Activated gamma-delta T cell treated with anti-CD3 and anti-CD28 coated beads, Interleukin-2, amount 50 U/mL, for 16 hours (primary cell): ENCODE results near the gene PCBP2.

Experiments used
- DNase-seq: peaks from one replicate; pipeline ENCODE4 v3.0.0-alpha.2; 2020; ENCODE audit warnings: low read depth

The PCBP2 gene

DNA sequence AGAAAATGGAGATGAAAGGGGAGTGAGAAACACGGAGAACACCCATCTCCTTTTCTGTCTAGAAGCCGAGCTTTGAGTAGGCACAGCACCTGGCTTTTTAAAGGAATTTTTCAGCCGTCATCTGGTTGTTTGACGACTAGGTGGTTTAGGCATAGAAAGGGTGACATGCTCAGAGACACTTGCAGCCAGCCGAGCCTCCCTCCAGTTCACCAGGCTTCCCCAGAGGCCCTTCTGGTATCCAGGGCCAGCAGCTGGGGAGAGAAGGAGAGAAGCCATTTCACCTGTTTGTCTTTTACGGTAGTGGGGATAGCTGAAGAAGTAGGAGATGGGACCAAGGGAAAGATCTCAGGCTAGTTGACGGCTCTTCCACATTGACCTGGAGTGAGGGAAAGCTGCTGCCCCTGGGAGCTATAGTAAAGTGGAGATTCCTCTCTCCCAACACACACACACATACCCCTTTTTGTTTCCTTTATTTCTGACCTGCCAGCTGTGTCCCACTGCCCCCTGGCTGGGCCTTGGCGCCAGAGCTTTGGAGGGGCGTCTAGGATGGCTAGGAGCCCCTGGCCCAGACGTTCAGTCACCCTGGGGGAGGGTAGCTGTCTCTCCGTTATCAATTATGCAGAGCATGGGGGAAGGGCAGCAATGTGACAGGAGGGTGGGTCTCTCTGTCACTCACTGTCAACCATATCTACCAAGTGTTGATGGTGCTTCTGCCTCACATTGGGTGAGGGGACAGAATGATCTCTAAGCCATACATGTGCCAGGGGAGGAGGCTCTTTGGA, 41.9 kb downstream of the PCBP2 start:
- no peak for DNase-seq

DNA sequence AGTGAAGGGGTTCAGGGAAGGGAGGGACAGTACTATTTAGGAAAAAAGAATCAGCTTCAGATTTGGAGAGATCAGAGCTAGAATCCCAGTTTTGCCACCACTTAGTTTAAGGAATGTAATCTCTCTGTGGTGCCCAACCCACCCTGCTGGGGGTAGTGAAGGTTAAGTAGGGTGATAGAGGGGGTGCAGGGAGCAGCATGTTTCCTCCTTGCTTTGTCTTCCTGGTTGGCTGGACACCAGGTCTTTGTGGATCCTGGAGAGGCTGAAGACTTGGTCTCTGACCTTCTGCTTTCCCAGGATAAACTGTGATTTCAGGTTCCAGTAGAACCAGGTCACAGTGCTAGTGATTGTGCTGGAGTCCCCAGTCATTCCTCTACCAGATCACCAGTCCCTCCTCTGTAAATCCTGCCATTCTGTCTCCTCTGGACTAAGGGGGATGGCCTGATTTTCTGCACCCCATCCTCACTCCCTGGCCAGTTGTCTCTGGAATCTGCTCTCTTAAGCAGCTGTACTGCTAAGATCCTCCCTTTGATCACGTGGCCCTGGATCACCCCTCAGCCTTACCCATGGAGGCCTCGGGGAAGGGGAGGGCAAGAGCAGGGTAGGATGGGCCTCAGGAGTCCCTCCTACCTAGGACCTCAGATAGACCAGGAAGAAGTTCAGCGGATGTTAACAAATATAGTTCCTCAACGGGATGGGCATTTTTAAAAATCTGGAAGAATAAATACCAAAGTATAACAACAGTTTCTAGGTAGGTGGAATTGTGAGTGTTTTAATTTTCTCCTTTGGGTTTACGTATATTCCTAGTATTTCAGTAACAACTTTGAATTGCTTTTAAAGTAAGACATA, 44.2 kb downstream of the PCBP2 start:
- no peak for DNase-seq

DNA sequence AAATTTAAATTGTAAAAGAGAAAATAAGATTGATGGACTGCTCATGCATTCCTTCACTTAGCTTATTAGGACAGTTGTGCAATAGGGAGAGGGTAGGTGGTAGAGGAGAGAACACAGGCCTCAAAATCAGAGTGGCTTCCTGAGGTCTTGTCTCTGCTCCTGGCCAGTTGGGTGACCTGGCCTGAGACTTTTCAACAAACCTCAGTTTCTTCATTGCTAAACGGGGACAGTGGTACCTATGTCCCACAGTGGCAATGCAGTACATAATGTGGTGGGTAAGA, 44.8 kb downstream of the PCBP2 start:
- DNase-seq: no peak

DNA sequence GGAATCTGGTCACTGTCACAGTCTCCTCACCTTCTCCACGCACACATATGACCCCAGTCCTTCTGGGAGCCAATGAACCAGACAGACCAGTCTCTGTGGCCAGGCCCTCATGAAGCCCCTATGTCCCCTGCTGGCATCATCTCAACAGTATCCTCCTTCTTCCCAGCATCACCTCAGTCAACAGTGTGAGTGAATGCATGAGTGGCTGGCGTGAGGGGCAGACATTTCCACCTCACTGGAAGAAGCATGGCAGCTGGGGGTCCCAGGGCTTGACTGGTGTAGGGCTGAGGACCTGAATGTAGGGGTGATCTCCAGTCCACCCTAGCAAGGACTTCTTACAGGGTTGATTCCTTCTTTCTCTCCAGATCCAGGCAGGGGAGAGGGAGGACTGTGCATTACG, 45.6 kb downstream of the PCBP2 start:
- DNase-seq: no peak

DNA sequence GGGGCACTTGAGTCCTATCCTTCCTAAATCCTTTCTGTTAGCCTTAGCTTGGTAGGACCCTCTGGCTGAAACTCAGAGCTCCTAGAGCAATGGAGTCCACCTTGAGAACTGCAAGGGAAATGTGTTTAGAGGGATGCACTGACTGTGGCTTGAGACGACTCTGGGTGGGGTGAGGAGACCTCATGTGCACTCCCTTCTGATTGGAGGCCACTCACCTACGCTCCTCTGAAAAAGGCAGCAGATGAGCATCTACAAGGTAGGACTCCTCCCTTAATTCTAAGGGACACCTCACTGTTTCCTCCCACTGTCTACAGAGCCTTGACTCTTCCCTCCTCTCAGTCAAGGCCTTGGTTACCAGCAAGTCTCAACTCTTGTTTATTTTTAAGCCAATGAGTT, 46.3 kb downstream of the PCBP2 start:
- DNase-seq: no peak

DNA sequence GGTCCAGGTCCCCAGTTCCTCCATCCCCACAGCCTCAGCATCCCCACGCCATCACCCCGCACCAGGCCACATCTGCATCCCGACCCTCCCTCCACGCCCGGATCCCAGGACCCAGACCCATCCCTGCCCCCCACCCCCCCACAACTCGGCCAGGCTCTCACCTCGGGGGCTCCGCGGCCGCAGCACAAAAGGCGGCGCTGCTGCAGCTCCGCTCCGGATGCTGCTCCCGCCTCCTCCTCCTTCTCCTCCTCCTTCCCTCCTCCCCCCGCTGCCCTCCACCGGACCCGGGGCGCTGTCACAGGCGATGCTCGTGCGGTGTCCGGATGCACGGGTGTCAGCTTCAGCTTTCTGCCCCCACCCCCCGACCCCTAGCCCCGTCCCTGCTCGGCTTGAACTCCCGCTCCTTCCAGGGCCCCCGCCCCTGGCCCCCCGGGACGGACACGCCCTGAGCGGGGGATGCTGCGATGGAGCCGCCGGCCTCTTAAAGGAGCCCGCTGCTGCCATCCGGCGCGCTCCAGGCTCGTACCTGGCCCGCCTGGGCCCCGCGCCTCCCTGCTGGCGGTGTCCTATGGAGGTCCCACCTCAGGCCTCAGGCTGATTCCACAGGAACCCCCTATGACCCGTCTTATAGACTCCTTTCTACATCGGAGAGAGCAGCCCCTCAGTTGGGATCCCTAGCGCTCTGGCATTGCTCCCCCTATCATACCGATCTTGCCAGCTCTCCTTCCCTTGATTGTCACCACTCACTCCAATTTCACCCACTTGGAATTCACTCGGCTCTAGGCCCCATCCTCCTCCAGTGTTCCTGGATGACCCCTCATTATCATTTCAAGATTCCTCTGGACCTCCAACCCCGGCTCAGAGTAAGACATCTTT, 47.6 kb downstream of the PCBP2 start, which contains the start of gene MAP3K12:
Gene MAP3K12 (minus strand): TSS at position 193 of the 876 bp plus-strand sequence. CDS start 12,067 bp downstream, outside the sequence.
- DNase-seq: peak; percentile 47

DNA sequence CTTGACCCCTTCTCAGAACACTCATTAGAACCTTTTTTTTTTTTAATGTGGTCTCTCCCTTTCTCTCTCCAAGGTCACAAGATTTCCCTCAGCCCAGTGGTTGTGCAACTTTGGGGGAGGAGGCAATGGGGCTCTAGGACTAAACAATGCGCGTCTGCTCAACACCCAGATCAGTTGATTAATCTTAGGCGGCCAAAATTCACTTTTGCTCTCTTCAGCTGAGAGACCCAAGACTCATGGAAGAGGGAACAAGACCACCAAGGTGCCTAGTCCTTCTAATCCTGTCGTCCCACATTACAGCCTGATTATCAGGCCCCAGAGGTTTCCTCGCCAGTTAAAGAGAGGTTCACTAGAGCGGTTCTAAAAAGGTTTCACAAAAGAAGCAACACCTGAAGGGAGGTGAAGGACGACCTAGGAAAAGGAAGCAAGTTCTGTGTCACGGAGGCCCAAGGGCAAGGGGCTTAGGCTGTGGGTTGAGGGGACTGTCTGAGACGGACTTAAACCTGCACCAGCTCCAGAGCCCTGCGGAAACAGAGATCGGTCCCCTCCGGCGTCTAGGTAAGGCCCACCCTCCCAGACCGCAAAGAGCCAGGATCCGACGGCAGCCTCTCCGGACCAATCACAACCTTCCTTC, 48.4 kb downstream of the PCBP2 start:
- no peak for DNase-seq

DNA sequence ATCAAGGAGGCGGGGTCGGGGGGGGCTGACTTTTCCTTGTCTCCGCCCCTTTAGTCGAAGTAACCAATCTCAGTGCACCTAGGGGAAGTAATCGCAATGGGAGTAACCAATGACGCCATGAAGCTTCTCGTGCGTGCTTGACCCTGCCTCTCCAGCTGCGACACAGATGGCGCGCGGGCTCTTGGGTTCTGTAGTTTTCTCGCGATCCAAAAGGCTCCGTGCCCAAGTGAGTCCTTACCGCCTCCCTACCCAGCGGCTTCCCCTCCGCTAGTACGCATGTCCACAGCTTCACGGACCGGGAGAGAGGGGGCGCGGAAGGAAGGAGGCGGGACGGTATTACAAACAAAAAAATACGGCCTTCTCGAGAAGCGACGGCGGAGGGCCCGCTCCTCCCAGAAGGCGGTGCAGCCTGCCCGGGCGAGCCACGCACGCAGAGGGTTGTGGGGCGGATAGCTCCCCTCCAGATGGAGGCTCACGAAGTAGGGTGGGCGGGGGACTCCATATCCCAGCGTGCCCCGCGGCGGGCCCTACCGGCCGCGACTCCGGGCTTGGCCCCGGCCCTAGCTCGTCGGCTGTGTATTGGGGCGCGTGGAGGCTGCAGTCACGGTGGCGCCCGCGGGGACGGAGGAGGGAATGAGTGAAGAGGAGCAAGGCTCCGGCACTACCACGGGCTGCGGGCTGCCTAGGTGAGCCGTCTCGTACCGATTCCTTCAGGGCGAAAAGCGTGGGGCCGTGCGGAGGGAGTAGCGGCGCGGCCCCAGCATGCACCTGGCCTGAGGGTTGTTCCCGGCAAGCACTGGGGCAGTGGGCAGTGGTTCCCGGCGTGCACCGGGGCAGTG, 49.1 kb downstream of the PCBP2 start, which contains the start of gene TARBP2:
Gene TARBP2 (plus strand): TSS at position 508 of the 839 bp plus-strand sequence. CDS start 126 bp downstream, at position 634.
- DNase-seq: peak; percentile 98

DNA sequence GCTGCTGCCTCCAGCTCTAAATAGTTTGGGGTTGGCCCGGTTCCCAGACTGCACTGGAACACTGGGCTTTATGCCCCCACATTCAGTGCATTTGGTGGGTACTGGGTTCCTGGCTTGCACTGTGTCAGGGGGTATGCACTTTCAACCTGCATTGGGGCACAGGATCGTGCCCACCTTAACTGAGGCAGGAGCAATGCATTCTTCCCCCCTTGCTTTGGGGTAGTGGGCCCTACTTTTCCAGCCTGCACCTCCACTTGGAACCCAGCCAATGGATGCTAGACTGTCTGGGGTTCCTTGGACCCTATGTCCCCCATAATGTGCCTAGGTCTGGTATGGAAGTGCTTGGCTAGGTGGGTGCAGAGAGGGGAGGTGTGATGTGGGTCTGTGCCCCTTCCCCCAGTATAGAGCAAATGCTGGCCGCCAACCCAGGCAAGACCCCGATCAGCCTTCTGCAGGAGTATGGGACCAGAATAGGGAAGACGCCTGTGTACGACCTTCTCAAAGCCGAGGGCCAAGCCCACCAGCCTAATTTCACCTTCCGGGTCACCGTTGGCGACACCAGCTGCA, 49.8 kb downstream of the PCBP2 start:
- no peak for DNase-seq

DNA sequence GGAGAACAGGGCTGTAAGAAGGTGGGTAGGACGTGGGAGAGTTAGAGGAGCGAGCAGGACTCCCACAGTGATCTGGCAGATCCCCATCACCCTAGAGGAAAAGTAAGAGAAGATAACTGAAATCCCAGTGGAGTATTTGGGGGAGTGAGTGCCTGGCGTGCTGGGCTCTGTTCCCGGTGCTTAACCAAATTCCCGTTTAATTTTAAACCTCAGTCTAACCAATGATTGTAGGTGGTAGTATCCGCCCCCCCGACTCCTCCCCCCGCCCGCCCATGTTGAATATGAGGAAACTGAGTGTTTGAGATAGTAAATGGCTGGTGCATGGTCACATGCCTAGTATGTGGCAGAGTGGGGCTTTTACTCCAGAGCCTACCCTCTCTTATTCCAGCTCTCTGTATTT, 50.4 kb downstream of the PCBP2 start:
- DNase-seq: no peak

DNA sequence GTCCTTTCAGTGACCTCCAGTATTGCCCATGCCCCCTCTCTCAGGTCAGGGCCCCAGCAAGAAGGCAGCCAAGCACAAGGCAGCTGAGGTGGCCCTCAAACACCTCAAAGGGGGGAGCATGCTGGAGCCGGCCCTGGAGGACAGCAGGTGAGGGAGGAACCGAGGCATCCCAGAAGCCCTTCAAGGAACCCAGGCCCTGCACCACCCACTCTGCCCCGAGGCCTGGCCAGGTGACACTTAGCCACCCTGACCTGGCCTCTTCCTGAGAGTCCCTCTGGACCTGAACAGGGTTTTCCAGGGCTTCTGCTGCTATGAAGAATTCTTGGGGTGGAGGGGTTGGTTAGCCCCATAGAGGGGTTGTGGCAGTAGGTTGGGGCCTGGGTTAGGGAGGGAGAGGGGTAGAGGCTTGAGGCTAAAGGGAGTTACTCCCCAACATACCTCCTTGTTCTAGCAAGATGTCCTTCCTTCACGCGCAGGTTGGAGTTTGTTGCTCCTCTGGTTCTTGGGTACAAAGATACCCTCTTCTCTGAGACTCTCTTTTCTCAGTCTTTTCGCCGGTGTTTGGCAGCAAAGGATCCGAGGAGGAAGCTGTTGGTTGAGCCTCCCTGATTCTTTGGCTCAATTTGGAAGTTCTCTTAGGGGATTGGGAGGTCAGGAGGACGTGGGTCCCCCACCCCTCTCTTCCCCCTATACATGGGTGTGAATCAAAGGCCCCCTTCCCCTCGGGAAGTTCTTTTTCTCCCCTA, 51.3 kb downstream of the PCBP2 start:
- no peak for DNase-seq

DNA sequence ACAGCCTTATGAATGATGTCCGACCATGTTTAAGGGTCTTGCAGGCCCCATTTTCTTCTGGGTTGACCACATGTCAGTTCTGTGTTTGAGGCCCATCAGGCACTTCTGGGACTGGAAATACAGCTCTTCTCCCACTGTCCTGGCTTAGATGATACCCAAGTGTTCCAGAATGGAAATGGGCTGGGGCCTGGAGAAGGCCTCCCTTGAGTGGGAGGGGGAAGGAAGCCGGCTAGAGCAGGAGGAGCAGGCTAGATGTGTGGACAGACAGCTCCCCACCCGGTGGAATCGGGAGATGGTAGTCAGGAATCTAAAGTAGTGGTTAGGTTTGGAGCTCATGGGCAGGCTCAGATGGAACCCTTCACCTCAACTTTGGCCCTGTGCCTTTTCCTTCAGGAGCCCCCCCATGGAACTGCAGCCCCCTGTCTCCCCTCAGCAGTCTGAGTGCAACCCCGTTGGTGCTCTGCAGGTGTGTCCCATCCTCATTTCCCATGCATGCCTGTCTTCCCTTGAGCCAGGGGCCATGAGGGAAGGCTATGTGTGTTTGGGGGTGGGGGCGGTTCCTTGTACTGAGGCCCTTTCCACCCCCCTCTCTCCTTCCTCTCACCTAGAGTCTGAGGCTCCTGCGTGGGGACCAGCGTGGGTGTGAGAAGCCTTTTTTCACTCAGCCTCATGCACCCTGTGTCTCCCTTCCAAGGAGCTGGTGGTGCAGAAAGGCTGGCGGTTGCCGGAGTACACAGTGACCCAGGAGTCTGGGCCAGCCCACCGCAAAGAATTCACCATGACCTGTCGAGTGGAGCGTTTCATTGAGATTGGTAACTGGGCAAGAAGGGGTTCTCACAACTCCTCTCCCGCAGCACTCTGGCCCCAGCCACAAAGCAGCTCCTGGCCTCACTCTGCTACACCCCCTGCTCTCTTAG, 52.4 kb downstream of the PCBP2 start:
- no peak for DNase-seq

DNA sequence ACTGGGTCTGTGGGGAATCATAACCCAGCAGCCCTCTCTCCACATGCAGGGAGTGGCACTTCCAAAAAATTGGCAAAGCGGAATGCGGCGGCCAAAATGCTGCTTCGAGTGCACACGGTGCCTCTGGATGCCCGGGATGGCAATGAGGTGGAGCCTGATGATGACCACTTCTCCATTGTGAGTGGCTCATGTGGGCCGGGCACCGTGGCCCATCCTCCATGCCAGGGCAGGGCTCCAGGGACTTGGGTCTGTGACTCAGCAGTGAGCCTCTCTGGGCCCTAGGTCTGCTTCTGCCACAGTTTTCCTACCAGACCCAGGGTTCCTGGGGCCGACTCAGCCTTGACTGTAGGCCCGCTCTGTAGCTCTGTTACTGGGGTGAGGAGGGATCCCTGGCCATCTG, 53.2 kb downstream of the PCBP2 start:
- no peak for DNase-seq

DNA sequence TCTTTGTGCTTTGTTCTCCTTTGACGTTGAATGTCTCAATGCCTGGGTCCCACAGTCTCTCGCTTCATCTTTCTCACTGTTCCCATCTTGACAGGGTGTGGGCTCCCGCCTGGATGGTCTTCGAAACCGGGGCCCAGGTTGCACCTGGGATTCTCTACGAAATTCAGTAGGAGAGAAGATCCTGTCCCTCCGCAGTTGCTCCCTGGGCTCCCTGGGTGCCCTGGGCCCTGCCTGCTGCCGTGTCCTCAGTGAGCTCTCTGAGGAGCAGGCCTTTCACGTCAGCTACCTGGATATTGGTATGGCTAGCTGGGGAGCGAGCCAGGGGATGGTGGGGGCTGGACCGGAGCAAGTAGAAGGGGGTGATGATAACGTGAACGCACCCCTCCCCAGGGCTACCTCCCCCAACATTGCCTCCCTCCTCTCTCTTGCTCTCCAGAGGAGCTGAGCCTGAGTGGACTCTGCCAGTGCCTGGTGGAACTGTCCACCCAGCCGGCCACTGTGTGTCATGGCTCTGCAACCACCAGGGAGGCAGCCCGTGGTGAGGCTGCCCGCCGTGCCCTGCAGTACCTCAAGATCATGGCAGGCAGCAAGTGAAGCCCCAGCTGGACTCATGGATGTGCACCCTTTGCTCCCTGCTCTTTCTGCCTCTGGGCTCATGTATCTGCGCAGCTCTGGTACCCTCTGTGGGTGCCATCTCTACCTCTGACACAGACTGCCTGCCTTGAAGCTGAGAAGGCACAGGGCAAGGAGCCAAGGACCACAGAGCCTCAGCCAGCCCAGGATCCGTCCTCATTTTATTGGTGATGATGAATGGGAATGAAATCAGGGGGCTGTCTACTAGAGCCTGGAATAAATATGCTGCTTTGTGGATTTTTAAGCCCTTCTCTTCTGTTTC, 53.9 kb downstream of the PCBP2 start:
- no peak for DNase-seq

DNA sequence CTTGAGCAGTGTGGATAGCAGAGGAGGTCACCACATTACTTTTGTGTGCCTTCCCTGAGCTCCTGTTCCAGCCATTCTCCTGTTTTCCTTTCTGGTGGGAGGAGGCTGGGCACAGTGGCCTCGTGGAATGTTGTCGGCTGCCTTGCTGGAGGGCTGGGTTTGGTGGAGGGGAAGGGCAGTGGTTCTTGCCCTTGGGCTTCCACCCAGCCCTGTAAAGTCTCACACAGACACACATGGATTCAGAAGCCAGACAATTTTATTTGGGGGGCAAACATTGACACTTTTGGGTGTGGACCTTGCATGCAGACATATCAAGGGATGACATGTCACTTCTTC, 54.5 kb downstream of the PCBP2 start:
- DNase-seq: no peak

DNA sequence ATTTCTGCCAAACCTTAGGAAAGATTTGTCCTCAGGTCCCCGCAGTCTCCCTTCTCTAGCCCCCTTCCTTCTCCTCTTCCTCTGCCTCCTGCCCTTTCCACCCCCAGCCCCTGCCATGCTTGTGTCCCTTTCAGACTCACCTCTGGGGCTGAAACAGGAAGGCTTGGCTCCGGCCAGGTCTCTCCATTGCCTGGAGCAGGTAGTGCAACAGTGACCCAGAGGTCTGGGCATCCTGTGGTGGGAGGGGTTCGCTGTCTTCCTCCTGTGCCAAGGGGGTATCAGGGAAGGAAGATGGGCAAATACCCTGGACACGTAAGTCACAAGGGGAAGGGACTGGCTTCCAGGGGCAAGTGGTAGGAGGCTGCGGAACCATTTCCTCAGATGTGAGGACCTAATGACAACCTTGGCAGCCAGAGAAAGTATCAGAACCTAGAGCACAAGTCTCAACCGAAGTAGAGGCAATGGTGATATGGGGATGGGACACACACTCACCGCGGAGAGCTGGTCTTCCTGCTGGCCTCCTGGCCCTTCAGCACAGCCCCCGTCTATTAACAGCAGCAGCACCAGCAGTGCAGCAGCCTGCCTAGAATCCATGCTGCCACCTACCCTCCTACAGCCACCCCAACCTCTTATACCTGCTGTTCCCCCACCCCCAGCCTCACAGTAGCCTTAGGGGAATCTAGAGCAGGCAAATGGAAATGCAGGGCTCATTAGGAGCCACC, 55.1 kb downstream of the PCBP2 start, which contains the start of gene NPFF:
Gene NPFF (minus strand): TSS at position 604 of the 722 bp plus-strand sequence. CDS start 10 bp downstream, at position 594.
- DNase-seq: no peak

DNA sequence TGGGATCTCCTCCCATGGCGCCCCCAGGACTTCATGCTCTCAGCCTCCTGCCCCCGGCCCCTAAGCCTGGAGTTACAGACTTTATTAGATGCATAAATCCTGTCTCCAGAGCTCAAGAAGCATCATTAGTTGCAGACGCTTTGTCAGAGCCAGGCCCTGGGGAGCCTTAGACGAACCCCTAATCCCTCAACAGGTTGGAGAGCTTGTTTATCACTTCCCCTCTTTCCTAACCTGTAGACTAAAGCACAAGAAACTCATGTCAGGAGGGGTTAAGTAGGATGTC, 55.6 kb downstream of the PCBP2 start:
- no peak for DNase-seq
